HK-2 (cell line): ENCODE data around the gene TMEM30B.
"Not testable (repeated sequence)": the region's sequence is repeated elsewhere in the genome, so short reads cannot be mapped to it uniquely, and the experiment has no call there.

Experiments used
- DNase-seq: peaks from one replicate; pipeline ENCODE4 v3.0.0-alpha.2; 2018; ENCODE audit not compliant: unreplicated experiment

Gene TMEM30B

GRCh38 chr14:61281186-61281947 is at the start of gene TMEM30B:
TMEM30B (minus strand) TSS chr14:61281338; CDS start chr14:61281147, 191 bp downstream.
- DNase-seq, result peak; percentile 2

GRCh38 chr14:61330511-61330910 is 49.4 kb upstream of the TMEM30B start:
- no peak for DNase-seq

- DNase-seq, result no peak
These were observed 48.4 kb upstream of the TMEM30B start for GRCh38 chr14:61329478-61330051.

DNA sequence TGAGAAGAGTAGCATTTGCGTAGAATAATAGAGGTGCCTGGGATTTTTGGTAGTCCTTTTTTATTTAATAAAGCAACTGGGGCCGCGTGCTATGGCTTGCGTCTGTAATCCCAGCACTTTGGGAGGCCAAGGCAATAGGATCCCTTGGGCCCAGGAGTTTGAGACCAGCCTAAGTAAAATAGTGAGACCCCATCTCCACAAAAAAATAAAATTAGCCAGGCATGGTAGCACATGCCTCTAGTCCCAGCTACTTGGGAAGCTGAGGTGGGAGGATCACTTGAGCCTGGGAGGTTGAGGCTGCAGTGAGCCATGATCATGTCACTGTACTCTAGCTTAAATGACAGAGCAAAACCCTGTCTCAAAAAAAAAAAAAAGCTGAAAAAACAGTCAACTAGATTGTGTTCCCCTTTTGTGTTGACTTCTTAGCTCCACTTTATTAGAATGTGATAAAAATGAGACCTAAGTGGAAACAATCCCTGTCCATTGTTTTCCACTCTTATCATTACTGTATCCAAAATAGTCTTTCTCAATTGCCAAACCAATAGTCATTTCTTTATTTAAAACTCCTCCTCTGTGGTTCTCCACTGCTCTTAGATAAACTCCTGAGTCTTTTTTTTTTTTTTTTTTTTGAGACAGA is 47.6 kb upstream of the TMEM30B start:
- DNase-seq, result no peak

DNA sequence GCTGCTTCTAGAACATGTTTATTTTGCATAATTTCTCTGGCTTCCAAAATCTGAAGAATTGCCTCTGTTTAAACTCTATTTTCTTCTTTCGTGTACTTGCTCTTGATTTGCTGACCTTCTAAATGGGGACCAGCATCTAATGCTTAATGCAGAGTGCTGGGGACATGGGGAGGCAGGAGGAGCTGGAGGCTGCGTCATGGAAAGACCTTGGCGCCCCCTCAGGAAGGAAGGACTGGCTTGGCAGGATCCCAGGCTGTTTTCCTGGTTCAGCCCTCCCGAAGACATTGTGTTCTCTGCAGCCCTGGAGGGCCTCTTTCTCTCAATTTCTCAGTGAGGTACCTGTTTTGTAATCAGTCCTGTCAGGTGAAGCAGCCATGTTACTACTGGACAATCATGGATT is 45.7 kb upstream of the TMEM30B start:
- DNase-seq, result no peak

DNA sequence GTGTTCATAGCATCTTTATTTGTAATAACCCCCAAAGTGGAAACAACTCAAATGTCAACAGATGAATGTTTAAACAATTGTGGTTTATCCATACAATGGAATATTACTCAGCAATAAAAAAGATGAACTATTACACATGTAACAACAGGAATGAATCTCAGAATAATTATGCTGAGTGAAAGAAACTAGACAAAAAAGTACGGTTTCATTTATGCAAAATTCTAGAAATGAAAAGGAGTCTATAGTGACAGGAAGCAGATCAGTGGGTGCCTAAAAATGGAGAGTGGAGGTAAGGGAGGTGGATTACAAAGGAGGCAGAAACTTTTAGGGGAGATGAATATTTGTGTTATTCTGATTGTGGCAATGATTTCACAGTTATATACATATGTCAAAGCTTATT is 45.0 kb upstream of the TMEM30B start:
- DNase-seq, result no peak

GRCh38 chr14:61325166-61325565 is 44.0 kb upstream of the TMEM30B start:
- DNase-seq, result no peak

- no peak for DNase-seq
These were observed 42.8 kb upstream of the TMEM30B start for GRCh38 chr14:61323970-61324369.

DNA sequence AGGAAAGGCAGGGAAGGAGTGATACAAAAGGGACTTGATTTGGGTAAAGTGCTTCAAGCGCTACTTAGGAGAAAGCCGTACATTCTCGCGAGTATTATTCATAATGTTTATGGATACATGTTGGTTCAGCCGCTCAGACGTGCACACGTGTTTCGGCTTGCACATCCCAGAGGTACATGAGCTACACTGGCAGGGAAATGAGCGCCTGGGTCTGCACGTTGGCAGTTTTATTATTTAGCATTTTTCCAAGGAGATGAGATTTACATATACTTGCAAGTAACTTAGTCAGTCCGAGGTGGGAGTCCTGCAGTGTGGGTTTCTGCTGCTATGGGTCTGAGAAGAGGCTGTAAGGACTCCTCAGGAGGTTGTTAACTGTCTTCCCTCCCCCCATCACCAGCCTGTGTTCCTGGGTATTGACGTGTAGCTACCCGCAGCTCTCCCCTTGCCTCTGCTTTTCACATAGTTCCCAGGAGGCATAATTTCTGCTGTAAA is 41.7 kb upstream of the TMEM30B start:
- no peak for DNase-seq

DNA sequence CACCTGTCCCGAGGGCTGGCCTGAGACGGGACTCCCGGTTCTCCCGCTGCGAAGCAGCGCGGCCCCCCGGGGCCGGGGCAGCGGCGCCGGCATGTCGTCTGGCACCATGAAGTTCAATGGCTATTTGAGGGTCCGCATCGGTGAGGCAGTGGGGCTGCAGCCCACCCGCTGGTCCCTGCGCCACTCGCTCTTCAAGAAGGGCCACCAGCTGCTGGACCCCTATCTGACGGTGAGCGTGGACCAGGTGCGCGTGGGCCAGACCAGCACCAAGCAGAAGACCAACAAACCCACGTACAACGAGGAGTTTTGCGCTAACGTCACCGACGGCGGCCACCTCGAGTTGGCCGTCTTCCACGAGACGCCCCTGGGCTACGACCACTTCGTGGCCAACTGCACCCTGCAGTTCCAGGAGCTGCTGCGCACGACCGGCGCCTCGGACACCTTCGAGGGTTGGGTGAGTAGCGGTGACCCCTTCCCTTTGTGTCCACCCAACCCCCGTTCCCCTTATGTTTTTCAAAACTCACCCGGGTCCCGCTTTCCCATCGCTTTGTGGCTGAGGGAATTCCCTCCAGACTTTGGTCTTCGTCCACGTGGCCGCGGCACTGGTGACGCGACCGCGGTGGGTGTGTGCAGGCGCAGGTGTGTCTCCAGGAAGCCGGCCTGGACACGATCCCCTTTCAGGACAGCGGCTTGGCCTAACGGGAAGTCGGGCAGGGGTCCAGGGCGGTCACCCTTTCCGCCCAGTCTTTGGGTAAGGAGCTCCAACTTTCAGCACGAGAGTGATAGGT is 41.1 kb upstream of the TMEM30B start:
- DNase-seq, result no peak

DNA sequence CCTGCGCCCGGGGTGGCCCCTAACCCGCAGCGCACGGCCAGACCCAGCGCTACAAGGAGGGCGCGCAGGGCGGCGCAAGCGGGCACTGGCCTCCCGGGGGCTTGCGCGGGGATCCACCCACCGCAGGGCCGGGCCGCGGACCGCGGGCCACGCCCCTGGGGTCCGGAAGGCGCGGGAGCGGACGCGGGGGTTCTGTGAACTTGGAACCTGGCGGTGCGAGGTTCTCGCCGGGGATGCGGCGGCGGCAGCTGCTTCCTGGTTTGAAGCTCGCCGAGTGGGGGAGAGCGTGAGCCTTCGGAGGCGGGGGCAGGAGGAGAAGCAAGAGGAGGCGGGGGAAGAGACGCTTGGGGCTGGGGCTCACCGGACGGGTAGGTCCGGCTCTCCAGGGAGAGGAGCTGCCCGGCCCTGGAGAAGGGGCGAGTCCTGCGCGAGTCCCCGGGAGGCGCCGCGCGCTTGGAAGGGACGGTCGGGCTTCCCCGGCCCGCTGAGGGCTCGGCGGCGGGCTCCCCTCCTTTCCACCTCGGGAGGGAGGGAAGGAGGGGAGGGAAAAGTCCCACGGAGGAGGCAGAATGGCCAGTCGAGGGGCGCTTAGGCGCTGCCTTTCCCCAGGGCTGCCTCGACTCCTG is 40.4 kb upstream of the TMEM30B start, which contains the start of gene PRKCH:
PRKCH (plus strand) TSS at position 195 of the 626 bp plus-strand sequence. CDS start 523 bp downstream, outside the sequence.
- peak; percentile 39 for DNase-seq

- no peak for DNase-seq
These were observed 39.8 kb upstream of the TMEM30B start for GRCh38 chr14:61320806-61321384.

GRCh38 chr14:61320170-61320569 is 39.0 kb upstream of the TMEM30B start:
- DNase-seq, result not testable (repeated sequence)

GRCh38 chr14:61319706-61320105 is 38.6 kb upstream of the TMEM30B start:
- no peak for DNase-seq

DNA sequence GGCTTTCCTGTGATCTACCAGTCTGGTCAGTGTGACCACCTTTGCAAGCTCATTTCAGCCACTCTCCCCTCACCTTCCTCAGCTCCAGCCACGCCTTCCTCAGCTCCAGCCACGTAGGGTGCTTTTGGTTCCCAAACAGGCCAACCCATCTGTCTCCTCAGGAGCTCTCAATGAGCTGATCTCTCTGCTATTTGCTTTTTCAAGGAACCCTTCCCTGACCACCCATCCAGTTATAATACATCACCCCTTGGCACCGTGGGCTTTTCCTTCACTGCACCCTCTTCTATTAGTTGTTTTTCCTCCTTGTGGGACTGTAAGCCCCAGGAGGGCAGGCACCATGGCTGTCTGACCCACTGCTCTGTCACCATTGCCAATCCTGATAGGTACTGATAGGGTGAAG is 37.9 kb upstream of the TMEM30B start:
- DNase-seq, result no peak

GRCh38 chr14:61315313-61315712 is 34.2 kb upstream of the TMEM30B start:
- no peak for DNase-seq

- not testable (repeated sequence) for DNase-seq
These were observed 27.6 kb upstream of the TMEM30B start for GRCh38 chr14:61308701-61309100.

GRCh38 chr14:61308198-61308597 is 27.1 kb upstream of the TMEM30B start:
- DNase-seq, result no peak

- DNase-seq, result no peak
These were observed 23.6 kb upstream of the TMEM30B start for GRCh38 chr14:61304688-61305087.

DNA sequence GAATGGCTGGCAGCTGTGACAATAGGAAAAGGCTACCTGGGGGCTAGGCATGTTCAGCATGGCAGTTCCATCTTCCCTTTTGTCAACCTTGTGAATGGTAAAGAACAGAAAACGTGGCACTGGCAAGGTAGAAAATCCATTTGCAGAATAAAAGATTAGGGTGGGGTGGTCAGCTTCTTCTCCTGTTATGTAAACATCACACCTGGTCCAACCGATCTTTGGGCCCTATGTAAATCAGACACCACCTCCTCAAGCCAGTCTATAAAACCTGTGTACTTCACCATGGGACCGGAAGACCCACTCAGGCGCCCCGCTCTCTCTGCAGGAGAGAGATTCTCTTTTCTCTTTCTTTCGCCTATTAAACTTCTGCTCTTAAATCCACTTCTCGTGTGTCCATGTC is 19.6 kb upstream of the TMEM30B start:
- no peak for DNase-seq

DNA sequence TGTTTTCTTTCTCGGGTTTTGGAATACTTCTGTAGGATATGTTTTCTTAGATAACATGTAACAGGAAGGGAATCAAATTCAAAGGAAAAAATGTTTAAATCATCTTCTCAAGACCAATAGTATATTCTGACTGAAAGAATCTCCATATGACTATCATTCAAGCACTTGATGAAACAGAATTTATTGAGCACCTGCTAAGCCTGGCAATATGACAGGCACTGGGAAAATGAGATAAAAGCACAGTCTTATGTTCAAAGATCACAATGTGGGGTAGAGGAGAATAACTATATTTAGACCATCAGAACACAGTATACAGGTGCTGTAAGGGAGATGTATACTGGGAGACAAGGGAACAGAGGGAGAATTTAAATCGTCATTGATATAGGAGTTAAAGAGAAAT is 19.1 kb upstream of the TMEM30B start:
- no peak for DNase-seq
